Chondrocyte (in vitro differentiated cells): ENCODE results near the gene PHLDA2. TPM values are rescaled to one million over a fixed set of nuclear protein-coding genes. Genes with fewer than 3 reads are reported as not detected.

ENCODE experiments used
- DNase-seq: peaks from one replicate; pipeline ENCODE4 v3.0.0; 2021; ENCODE audit warnings: mixed read lengths, low spot score
- H3K27ac Mint-ChIP-seq: one replicate; pipeline ENCODE4 v1.8.0; 2021; ENCODE audit warnings: mild to moderate bottlenecking, moderate library complexity, mixed read lengths; ENCODE audit not compliant: unreplicated experiment
- H3K27me3 Mint-ChIP-seq: 2 replicates; pipeline ENCODE4 v1.8.0; 2021; ENCODE audit warnings: low read depth, mixed read lengths
- H3K36me3 Mint-ChIP-seq: 2 replicates; pipeline ENCODE4 v1.8.0; 2021; ENCODE audit warnings: low read depth, mixed read lengths
- H3K4me1 Mint-ChIP-seq: 2 replicates; pipeline ENCODE4 v1.8.0; 2021; ENCODE audit warnings: low read depth, mild to moderate bottlenecking, mixed read lengths
- H3K4me3 Mint-ChIP-seq: one replicate; pipeline ENCODE4 v1.8.0; 2021; ENCODE audit warnings: mild to moderate bottlenecking, moderate library complexity, mixed read lengths; ENCODE audit not compliant: unreplicated experiment
- H3K9me3 Mint-ChIP-seq: 2 replicates; pipeline ENCODE4 v1.8.0; 2021; ENCODE audit warnings: low read depth, mixed read lengths
- total RNA-seq: library from RNA; stranded (reverse); gene quantifications from 3 replicates; pipeline ENCODE4 v1.2.1, GENCODE V29; 2021
- TF ChIP-seq, protein P1 (sequence below): fragments of 200-600 bp; sonication (generic); IDR thresholded peaks from 2 replicates; pipeline ENCODE4 v1.5.0; 2021; ENCODE audit warnings: antibody characterized with exemption, mild to moderate bottlenecking, moderate library complexity

Gene PHLDA2
- total RNA-seq, 1 donor from 2014 or later, result 64.4 TPM

DNA sequence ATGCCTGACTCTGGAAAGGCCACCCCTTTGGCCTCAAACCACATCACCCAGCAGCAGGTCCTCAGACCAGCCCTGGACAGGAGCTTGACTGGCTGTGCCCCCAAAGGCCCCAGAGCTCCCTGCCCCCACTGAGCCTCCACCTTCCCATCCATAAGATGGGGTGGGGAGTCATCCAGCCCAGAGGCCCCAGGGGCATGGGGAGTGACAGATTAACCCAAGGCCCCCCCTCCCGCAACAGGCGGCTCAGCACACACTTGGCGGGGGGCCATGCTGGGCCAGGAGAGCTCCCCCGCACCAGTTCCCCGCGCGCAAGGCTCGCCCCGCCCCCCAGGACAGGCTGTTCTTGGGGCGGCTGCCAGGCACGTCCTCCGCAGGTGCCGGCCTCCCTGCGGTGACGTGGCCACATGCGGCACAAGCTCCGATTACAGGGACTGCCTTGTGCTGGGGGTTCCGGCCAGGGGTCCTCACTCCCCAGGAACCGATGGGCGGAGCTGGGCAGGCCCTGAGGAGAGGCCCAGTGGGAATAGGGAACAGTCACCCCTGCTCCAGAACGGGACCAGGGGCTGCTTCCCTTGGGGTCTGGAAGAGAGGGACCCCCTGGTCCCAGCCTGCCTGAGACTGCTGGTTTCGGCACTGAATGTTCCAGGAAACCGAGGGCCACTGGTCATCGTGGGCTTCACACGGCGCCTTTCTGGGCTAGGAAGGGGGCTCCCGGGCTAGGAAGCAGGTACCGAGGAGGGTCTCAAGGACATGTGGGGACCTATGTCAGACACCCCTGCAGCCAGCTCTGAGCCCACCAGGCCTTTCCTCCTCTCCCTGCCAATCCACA is 38.5 kb downstream of the PHLDA2 start:
- Mint-ChIP-seq H3K27ac (no peak overlapping the region), H3K9me3 (no peaks in the 10 kb centered on the region), H3K4me3 (no peak overlapping the region), H3K4me1 (peaks cover 17% of the 10 kb centered on the region), H3K27me3 (no peaks in the 10 kb centered on the region), H3K36me3 (no peaks in the 10 kb centered on the region)
- no peak for DNase-seq
- TF ChIP-seq, protein P1, sequence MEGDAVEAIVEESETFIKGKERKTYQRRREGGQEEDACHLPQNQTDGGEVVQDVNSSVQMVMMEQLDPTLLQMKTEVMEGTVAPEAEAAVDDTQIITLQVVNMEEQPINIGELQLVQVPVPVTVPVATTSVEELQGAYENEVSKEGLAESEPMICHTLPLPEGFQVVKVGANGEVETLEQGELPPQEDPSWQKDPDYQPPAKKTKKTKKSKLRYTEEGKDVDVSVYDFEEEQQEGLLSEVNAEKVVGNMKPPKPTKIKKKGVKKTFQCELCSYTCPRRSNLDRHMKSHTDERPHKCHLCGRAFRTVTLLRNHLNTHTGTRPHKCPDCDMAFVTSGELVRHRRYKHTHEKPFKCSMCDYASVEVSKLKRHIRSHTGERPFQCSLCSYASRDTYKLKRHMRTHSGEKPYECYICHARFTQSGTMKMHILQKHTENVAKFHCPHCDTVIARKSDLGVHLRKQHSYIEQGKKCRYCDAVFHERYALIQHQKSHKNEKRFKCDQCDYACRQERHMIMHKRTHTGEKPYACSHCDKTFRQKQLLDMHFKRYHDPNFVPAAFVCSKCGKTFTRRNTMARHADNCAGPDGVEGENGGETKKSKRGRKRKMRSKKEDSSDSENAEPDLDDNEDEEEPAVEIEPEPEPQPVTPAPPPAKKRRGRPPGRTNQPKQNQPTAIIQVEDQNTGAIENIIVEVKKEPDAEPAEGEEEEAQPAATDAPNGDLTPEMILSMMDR, result no peak

DNA sequence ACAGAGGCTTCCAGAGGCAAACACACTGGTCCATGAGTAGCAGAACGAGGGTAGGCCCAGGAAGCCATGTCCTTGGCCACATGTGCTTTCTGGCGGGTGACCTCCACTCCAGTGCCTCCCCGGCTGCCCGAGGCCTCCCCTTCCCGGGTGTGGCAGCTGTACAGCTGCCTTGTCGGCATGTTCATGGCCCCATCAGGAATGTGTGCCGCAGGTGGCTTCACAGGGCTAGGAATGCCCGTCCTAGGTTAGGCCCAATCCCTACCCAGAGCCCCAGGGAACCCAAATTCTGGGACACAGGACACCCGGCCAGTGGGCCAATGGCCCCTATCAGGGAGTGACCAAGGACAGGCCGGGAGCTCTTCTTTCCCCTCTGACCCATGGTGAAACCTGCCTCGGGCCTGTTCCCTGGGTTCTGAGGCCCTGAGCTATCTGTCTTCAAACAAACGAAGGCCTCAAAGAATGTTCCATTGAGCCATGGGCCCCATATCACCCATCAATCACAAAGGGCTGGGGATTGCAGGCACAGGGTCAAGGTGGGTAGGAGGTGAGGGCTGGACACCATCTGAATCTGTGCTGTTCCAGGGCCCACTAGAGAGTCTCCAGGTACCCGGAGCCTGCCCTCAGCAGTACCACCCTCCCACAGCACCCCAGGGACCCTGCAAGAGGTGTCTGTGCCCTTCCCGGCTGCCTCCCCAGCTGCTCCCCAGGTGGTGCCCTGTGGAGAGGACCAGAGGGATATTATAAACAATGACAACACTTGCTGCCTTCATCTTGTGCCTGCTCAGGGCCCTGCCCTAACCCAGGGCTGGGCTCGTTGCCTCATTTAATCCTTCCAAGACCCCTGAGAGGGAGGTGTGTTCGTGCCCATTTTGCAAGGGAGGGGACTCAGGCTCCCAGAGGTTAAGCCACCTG is 39.6 kb downstream of the PHLDA2 start:
- TF ChIP-seq, protein P1, result no peak
- no peaks in the 10 kb centered on the region for H3K27me3 Mint-ChIP-seq
- H3K27ac Mint-ChIP-seq, result no peak overlapping the region
- H3K36me3 Mint-ChIP-seq, result no peaks in the 10 kb centered on the region
- no peak for DNase-seq
- no peak overlapping the region for H3K4me3 Mint-ChIP-seq
- peaks cover 20% of the 10 kb centered on the region for H3K4me1 Mint-ChIP-seq
- H3K9me3 Mint-ChIP-seq, result no peaks in the 10 kb centered on the region

DNA sequence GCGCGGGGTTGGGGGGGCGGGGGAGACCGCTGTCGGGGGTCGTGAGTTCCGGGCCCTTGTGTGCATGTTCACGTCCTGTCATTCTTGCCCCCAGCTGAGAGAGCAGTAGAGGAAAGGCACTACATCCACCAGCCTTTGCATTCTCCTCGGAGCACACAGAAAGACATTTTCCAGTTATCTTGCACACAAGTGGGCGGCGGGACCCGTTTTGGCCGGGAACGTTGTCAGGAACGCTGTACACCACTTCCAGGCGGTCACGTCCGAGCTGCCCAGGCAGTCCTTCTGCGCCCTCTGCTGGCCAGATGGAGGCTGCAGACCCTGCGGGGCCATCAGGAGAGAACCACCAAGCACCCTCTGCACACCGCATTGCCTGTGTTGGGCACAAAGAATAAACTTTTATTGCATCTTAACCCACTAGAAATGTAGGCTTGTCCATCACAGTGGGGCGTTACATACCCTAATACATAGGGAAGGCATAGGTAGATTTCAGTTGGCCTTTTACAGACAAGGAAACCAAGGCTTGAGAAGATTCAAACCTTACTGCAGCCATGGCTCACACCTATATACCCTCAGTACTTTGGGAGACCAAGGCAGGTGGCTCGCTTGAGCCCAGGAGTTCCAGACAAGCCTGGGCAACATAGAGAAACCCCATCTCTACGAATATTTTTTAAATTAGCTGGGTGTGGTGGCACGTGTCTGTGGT is 40.8 kb downstream of the PHLDA2 start:
- peaks cover 22% of the 10 kb centered on the region for H3K4me1 Mint-ChIP-seq
- H3K27ac Mint-ChIP-seq, result no peak overlapping the region
- no peaks in the 10 kb centered on the region for H3K27me3 Mint-ChIP-seq
- no peaks in the 10 kb centered on the region for H3K9me3 Mint-ChIP-seq
- H3K4me3 Mint-ChIP-seq, result no peak overlapping the region
- TF ChIP-seq, protein P1, result peak; percentile 91
- DNase-seq, result no peak
- no peaks in the 10 kb centered on the region for H3K36me3 Mint-ChIP-seq

GRCh38 chr11:2887515-2888195 is 41.6 kb downstream of the PHLDA2 start:
- no peak overlapping the region for H3K27ac Mint-ChIP-seq
- H3K27me3 Mint-ChIP-seq, result no peaks in the 10 kb centered on the region
- H3K4me3 Mint-ChIP-seq, result no peak overlapping the region
- no peak for DNase-seq
- H3K4me1 Mint-ChIP-seq, result peaks cover 27% of the 10 kb centered on the region
- no peaks in the 10 kb centered on the region for H3K9me3 Mint-ChIP-seq
- peaks cover 2% of the 10 kb centered on the region for H3K36me3 Mint-ChIP-seq
- TF ChIP-seq, protein P1, result no peak
